GM21723 (cell line): ENCODE results near the gene TRAPPC6A.

Source experiments
- ATAC-seq: cut with Tn5 transposase; IDR thresholded peaks from one replicate; pipeline ENCODE4 v1.9.1; 2021; ENCODE audit warnings: mild to moderate bottlenecking, moderate library complexity; ENCODE audit not compliant: unreplicated experiment

The TRAPPC6A gene

DNA sequence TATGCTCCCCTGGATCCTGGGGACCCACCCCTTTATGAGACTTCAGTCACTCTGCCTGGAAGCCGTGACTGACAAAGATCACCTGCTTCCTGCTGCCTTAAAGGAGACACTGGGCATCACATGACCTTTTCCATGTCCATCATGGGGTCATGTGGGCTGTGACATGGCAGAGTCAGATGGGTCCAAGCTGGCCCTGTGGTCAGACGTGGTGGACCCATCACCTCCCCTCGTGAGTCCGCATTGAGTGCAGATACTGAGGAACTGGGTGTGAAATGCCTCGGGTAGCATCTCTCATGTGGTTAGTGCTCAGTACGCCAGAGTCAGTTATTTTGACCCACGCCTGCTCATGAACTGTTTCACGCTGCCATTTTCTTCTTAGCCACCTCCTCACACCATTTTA is 44.4 kb downstream of the TRAPPC6A start:
- ATAC-seq: no peak

DNA sequence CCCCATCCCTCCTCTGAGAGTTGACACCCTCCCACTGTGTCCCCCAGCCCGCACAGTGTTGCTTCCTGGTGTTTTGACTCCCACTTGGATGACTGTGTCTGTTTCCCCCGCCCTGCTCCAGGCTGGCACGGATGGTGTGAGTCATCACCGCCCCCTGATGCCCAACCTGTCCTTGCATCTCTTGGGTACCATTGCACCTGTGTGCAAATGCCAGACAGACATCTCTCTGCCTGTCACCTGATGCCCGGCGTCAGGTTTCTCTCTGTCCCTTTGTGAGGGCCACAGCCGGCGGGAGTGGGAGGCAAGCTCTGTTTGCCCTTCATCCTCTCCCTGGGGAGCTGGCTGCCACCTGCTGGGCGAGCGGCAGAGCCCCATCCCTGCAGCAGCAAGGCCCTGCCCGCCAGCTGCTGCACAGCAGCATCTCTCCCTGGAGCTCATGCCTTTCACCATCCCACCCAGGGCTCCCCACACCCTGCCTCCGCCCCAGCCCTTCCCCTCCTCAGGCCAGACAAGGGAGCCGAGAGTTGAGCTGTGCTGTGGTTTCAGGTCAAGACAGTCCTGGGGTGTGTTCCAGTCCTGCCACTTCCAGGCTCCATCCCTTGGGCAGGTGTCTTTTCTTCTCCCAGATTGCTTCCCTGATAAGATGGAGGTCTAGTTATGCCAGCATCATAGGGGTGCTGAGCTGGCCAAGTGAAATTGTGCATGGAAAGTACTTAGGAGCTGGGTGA is 47.0 kb downstream of the TRAPPC6A start:
- no peak for ATAC-seq

GRCh38 chr19:45130236-45130635 is 47.8 kb downstream of the TRAPPC6A start:
- no peak for ATAC-seq

GRCh38 chr19:45128806-45129205 is 49.2 kb downstream of the TRAPPC6A start:
- ATAC-seq: no peak

- no peak for ATAC-seq
Observed at GRCh38 chr19:45128146-45128545, 49.9 kb downstream of the TRAPPC6A start.

GRCh38 chr19:45126654-45127053 is 51.4 kb downstream of the TRAPPC6A start:
- ATAC-seq: no peak

DNA sequence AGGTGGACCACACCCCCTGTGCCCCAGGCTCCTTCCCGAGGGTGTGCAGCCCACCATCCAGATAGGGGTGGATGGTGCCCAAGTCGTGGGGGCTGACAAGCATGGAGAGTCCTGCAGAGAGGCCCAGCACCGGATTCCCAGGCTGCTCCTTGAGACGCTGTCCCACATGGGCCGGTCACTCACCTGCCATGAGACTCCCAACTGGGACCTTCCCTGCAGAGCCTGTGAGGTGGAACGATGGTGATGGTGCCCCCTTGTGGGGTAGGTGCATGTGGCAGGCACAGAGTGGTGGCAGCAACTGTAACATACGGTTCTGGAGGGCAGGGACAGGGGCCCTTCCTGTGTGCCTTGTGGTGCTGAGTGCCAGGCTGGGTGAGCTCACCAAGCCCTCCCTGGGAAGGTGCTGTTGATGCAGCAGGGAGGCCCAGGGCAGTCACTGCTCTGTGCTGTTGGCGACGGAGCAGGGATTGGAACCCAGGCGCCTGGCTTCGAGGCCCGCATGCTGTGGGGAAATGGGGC is 52.0 kb downstream of the TRAPPC6A start:
- no peak for ATAC-seq

GRCh38 chr19:45125360-45125759 is 52.7 kb downstream of the TRAPPC6A start:
- ATAC-seq: no peak

- no peak for ATAC-seq
Observed at GRCh38 chr19:45124021-45124420, 54.0 kb downstream of the TRAPPC6A start.

DNA sequence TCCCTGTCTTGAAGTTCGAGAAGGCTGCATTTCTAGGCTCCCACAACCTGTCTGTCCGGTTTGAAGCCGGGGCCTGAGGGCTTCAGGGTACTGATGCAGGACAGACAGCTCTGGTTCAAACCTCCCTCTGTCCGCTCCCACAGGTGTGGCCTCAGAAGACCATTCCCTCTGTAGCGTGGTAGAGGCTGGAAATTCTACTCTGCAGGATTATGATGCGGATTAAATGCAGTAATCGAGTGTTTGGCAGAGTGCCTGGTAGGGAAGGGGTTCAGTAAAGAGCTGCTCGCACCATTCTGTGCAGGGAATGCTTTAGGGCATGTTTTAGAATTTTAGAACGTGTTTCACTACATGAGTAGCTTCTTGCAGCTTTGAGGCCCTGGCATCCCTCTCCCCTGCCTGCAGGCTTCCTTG is 54.6 kb downstream of the TRAPPC6A start:
- no peak for ATAC-seq

GRCh38 chr19:45122832-45123231 is 55.2 kb downstream of the TRAPPC6A start:
- no peak for ATAC-seq

DNA sequence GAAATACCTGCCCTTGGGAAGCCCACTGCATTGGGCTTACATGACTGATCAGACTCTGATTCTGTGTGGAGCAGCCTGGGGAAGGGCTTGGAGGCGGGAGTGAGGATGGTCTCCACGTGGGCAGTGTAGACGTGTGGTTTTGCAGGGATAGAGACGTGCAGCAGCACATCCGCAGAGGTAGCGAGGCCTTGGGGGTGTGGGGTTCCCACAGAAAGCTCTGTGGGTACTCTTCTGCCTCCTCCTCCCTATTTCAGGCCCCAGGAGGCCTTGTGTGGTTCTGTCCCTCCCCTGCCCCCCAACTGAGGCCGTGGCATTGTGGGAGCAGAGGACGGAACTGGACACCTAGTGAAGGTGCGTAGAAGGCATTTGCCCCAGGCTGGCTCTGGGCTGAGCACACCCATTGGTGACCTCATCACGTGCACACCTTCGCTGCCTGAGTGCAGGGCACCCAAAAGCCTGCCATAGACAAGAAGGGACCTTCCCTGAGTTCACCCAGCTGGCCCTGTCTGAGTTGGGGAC is 56.2 kb downstream of the TRAPPC6A start:
- ATAC-seq: no peak

DNA sequence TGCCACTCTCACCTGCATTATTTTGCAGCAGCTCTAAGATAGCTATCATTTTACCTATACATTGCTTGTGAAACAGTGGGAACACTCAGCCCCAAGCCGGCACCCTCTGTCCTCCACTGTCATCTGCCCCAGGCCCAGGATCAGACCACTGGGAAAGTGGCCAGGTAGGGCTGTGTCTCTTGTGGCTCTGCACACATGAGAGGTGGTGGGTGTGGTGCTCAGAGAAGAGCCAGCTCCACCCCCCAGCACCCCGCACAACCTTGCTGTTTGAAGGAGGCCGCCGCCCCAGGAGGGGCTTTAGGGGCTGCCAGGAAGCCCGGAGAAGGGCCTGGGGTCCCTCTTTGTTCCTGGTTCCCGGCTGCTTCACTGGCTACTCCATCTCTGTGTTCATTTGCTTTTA is 58.5 kb downstream of the TRAPPC6A start:
- ATAC-seq: no peak

GRCh38 chr19:45118591-45119355 is 59.3 kb downstream of the TRAPPC6A start:
- peak; percentile 47 for ATAC-seq

DNA sequence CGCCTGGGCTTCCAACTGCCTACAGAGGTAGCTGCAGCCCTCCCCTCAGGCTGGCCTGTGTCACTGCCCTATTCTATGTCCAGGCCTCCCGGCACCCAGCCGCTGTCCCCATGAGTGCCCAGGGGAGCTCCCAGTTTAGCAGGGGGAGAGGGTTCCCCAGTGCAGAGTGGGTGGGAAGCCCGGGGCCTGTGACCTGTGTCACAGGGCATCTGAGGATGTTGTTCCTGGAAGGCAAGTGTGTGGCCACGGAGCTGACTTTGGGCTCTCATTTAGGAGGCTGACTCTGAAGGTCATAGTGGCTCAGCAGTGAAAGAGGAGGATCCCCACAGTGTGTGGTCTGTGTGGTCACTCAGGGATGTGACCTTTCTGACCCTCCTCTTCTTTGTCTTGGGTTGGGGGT is 59.9 kb downstream of the TRAPPC6A start:
- peak; percentile 4 for ATAC-seq

DNA sequence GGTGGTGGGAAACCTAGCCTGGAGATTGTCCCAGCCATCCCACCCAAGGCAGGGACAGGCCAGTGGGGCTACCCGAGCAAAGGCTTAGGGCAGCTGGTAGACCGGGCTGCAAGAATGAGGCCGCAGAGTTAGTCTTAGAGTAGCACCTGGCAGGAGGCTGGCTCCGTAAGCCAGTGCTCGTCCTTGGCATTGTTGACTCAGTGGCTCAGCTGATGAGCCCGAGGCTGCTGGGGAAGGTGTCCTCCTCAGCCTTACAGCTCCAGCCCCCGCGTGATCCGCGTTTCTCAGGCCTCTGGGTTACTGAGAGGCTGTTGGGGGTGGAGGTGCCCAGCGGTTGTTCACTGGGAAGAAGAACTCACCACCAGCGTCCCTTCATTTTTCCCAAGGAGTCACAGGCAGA is 60.4 kb downstream of the TRAPPC6A start:
- ATAC-seq: peak; percentile 2

- ATAC-seq: peak; percentile 41
Observed at GRCh38 chr19:45117167-45117594, 60.9 kb downstream of the TRAPPC6A start.

GRCh38 chr19:45115809-45116615 is 62.0 kb downstream of the TRAPPC6A start:
- ATAC-seq: no peak

- no peak for ATAC-seq
Observed at GRCh38 chr19:45114116-45114515, 63.9 kb downstream of the TRAPPC6A start.

DNA sequence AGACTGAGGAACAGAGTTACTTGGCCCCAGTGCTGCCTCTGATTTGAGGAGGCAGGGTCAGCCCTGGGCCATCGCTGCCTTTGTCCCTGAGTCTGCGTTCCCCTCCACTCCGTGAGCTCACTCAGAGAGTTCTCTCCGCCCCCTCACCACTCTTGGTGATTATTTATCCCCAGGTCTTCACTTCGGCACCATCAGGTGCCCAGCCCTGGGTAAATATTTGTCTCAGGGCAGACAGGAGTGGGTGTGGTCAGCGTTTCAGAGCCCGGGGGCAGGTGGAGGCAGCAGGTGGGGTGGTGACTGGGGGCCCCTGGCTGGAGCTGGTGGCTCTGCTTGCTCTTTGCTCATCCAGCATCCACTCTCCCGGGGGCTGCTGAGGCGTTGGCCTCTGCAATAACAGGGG is 64.4 kb downstream of the TRAPPC6A start:
- ATAC-seq: no peak
